Hepatocyte (in vitro differentiated cells): ENCODE results near the gene UBR2. TPM values are rescaled to one million over a fixed set of nuclear protein-coding genes. Genes with fewer than 3 reads are reported as not detected.
A peak's percentile ranks its signal among the peaks of the same experiment; 100 is the strongest.

Experiments
- DNase-seq: peaks from one replicate; pipeline ENCODE4 v3.0.0-alpha.2; 2016; ENCODE audit warnings: low spot score
- H2AFZ ChIP-seq: fragments of 200-600 bp; sonication (generic); 2 replicates; pipeline ENCODE4 v1.6.0; 2016; ENCODE audit warnings: antibody characterized with exemption, mild to moderate bottlenecking
- H3K27ac ChIP-seq: fragments of 200-600 bp; sonication (generic); 2 replicates; pipeline ENCODE4 v1.5.1; 2016; ENCODE audit warnings: mild to moderate bottlenecking
- H3K27me3 ChIP-seq: fragments of 200-600 bp; sonication (generic); 2 replicates; pipeline ENCODE4 v1.6.1; 2016
- H3K36me3 ChIP-seq: fragments of 200-600 bp; sonication (generic); replicated peaks from 2 replicates; pipeline ENCODE4 v1.5.1; 2016; ENCODE audit warnings: low read depth; ENCODE audit not compliant: insufficient read depth
- H3K4me1 ChIP-seq: fragments of 200-600 bp; sonication (generic); 2 replicates; pipeline ENCODE4 v1.5.1; 2016; ENCODE audit warnings: mild to moderate bottlenecking, moderate library complexity; ENCODE audit not compliant: insufficient read depth
- H3K4me2 ChIP-seq: fragments of 200-600 bp; sonication (generic); 2 replicates; pipeline ENCODE4 v1.6.0; 2016
- H3K4me3 ChIP-seq: fragments of 200-600 bp; sonication (generic); 2 replicates; pipeline ENCODE4 v1.5.1; 2016; ENCODE audit warnings: mild to moderate bottlenecking
- H3K79me2 ChIP-seq: fragments of 200-600 bp; sonication (generic); 2 replicates; pipeline ENCODE4 v1.6.0; 2017; ENCODE audit warnings: mild to moderate bottlenecking
- H3K9me2 ChIP-seq: fragments of 200-600 bp; sonication (generic); replicated peaks from 2 replicates; pipeline ENCODE4 v1.6.0; 2017; ENCODE audit warnings: mild to moderate bottlenecking; ENCODE audit not compliant: insufficient read depth
- H3K9me3 ChIP-seq: fragments of 200-600 bp; sonication (generic); 2 replicates; pipeline ENCODE4 v1.5.1; 2016; ENCODE audit warnings: low read depth, mild to moderate bottlenecking
- H4K20me1 ChIP-seq: fragments of 200-600 bp; sonication (generic); 2 replicates; pipeline ENCODE4 v1.6.0; 2016; ENCODE audit warnings: mild to moderate bottlenecking; ENCODE audit not compliant: insufficient read depth, poor library complexity, severe bottlenecking
- EZH2 ChIP-seq: fragments of 200-600 bp; sonication (generic); IDR thresholded peaks from 2 replicates; pipeline ENCODE4 v1.6.1; 2016; ENCODE audit warnings: antibody characterized with exemption, mild to moderate bottlenecking, borderline replicate concordance
- EZH2phosphoT487 ChIP-seq: fragments of 200-600 bp; sonication (generic); IDR thresholded peaks from one replicate; pipeline ENCODE4 v1.6.1; 2018; ENCODE audit warnings: antibody characterized with exemption, mild to moderate bottlenecking, low read depth, moderate library complexity; ENCODE audit not compliant: unreplicated experiment, severe bottlenecking
- WGBS: methylation state at CpG from one replicate; pipeline ENCODE4 v1.1.6; 2016; ENCODE audit warnings: low lambda C conversion rate; ENCODE audit errors: missing lambda C conversion rate; 5-methylcytosine and 5-hydroxymethylcytosine counted together
- polyA plus RNA-seq: library from polyadenylated mRNA; unstranded; fragments of >200 nt; fragmentation: Nextera tagmentation; extraction: Ambion mirVana; gene quantifications from 2 replicates; pipeline ENCODE4 v1.2.1, GENCODE V29; 2016
- total RNA-seq: library from RNA; depleted of rRNA; stranded (reverse); fragments of >200 nt; gene quantifications from 2 replicates; pipeline ENCODE4 v1.2.3, GENCODE V29; 2014
- TF ChIP-seq, protein P1 (sequence below): fragments of 200-600 bp; sonication (generic); IDR thresholded peaks from 2 replicates; pipeline ENCODE4 v1.5.1; 2016; ENCODE audit warnings: antibody characterized with exemption, mild to moderate bottlenecking; ENCODE audit not compliant: poor library complexity

UBR2 gene
- total RNA-seq = 24.4 and 25.8 TPM in 2 replicates
- polyA plus RNA-seq = 7.5 and 8.1 TPM in 2 replicates

DNA sequence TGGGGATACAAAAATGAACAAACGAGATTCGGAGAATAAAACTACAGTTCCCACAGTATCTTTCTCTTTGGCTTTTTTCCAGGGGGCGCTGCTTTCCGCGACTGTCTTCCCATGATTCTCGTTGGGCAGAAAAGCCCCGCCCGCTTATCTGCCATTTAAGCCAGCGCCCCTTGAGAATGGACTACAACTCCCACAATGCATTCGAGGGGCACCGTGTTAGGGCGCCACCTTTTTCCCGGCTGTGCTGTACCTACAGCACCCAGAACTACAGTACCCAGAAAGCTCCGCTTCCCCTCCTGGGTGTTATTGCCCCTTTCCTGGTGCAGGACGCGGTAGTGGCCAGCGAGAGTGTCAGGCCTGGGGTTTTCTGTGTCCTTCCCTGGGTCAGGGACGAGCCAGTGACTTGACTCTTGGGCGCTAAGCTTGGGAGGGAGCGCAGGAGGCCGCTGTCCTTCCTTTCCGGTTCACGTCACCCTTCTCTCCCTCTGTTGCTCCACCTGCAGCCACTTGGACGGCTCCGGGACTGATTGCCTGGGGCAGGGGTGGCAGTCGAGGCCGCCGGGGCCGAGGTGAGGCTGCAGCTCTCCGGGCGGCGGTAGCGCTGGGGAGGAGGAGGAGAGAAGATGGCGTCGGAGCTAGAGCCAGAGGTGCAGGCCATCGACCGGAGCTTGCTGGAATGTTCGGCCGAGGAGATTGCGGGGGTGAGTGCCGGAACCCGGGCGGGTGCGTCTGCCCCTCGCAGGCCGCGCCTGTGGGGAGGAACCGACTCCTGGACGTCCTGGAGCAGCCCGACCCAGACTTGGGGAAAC lies at the start of gene UBR2:
Gene UBR2, plus strand, starts transcription at position 333 of the 809 bp plus-strand sequence. Its CDS starts 291 bp downstream, at position 624.
- Histone ChIP-seq H2AFZ (peak within 1 kb of the TSS; percentile 69), H3K9me2 (no peaks in the 10 kb centered on the region), H3K27ac (peak within 1 kb of the TSS; percentile 94), H3K9me3 (no peaks in the 10 kb centered on the region), H4K20me1 (peaks cover 12% of the 10 kb centered on the region), H3K4me1 (peaks cover 9% of the 10 kb centered on the region), H3K4me2 (peak within 1 kb of the TSS; percentile 80), H3K27me3 (no peaks in the 10 kb centered on the region), H3K79me2 (peaks cover 47% of the 10 kb centered on the region), H3K36me3 (no peaks in the 10 kb centered on the region), H3K4me3 (peak within 1 kb of the TSS; percentile 62)
- no peak for TF ChIP-seq EZH2
- TF ChIP-seq, protein P1, sequence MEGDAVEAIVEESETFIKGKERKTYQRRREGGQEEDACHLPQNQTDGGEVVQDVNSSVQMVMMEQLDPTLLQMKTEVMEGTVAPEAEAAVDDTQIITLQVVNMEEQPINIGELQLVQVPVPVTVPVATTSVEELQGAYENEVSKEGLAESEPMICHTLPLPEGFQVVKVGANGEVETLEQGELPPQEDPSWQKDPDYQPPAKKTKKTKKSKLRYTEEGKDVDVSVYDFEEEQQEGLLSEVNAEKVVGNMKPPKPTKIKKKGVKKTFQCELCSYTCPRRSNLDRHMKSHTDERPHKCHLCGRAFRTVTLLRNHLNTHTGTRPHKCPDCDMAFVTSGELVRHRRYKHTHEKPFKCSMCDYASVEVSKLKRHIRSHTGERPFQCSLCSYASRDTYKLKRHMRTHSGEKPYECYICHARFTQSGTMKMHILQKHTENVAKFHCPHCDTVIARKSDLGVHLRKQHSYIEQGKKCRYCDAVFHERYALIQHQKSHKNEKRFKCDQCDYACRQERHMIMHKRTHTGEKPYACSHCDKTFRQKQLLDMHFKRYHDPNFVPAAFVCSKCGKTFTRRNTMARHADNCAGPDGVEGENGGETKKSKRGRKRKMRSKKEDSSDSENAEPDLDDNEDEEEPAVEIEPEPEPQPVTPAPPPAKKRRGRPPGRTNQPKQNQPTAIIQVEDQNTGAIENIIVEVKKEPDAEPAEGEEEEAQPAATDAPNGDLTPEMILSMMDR = peak; percentile 31
- 1% methylated on average over 49 of the region's 50 CpGs for WGBS
- DNase-seq = peak; percentile 99

DNA sequence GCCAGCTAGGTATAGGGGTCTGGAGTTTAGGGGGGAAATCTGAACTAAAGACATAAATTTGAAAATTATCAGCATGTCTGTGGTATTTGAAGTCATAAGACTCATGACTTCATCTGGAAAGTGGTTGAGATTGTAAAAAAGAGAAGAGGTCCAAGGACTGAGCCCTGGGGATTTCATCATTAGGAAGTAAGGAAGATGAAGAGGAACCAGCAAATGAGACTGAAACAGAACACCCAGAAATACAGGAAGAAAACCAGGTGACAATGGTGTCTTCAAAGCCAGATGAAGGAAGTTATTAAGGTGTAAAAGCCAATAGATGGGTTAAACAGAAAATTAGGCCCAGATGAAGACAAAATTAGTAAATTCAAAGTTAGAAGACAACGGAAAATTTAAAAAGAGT lies 49.1 kb upstream of the UBR2 start:
- H3K27ac ChIP-seq = no peak overlapping the region
- no peaks in the 10 kb centered on the region for H3K79me2 ChIP-seq
- H3K4me2 ChIP-seq = no peak overlapping the region
- TF ChIP-seq, protein P1 = no peak
- no peaks in the 10 kb centered on the region for H3K4me1 ChIP-seq
- H2AFZ ChIP-seq = no peak overlapping the region
- no peak for DNase-seq
- no peaks in the 10 kb centered on the region for H3K36me3 ChIP-seq
- no peak overlapping the region for H3K4me3 ChIP-seq
- H3K9me2 ChIP-seq = no peaks in the 10 kb centered on the region
- H4K20me1 ChIP-seq = no peaks in the 10 kb centered on the region
- no peaks in the 10 kb centered on the region for H3K9me3 ChIP-seq
- H3K27me3 ChIP-seq = no peaks in the 10 kb centered on the region
- 91% methylated on average over 1 of the region's 1 CpG for WGBS

DNA sequence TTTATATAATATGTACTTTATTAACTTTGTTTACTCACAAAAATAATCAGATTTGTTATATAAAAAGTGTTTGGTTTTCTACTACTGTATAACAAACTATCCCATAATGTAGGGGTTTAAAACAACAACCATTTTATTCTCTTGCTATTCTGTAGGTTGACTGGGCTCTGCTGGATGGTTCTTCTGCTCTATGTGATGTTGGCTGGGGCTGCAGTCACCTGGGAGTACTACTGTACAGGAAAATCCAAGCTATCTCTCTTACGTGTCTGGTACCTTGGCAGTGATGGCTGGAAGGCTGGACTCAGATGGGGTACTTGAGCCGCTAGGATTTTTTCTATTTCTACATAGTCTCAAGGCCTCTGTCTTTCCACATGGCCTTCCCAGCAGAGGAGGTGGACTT lies 44.0 kb upstream of the UBR2 start:
- no peaks in the 10 kb centered on the region for H3K79me2 ChIP-seq
- no peaks in the 10 kb centered on the region for H3K9me2 ChIP-seq
- H3K27ac ChIP-seq = no peak overlapping the region
- H3K36me3 ChIP-seq = no peaks in the 10 kb centered on the region
- H3K4me2 ChIP-seq = no peak overlapping the region
- H3K4me1 ChIP-seq = no peaks in the 10 kb centered on the region
- no peak overlapping the region for H2AFZ ChIP-seq
- no peaks in the 10 kb centered on the region for H3K9me3 ChIP-seq
- no peak for DNase-seq
- TF ChIP-seq EZH2 = no peak
- TF ChIP-seq, protein P1 = no peak
- no peak for TF ChIP-seq EZH2phosphoT487
- 95% methylated on average over 2 of the region's 2 CpGs for WGBS
- H4K20me1 ChIP-seq = no peaks in the 10 kb centered on the region
- H3K27me3 ChIP-seq = no peaks in the 10 kb centered on the region
- H3K4me3 ChIP-seq = no peak overlapping the region
